Glutamatergic neuron (in vitro differentiated cells): ENCODE data around the gene AMN1. TPM values are rescaled to one million over a fixed set of nuclear protein-coding genes. Genes with fewer than 3 reads are reported as not detected.

ENCODE experiments used
- DNase-seq: peaks from one replicate; pipeline ENCODE4 v3.0.0; 2022
- H3K27ac Mint-ChIP-seq: one replicate; pipeline ENCODE4 v1.8.0; 2020; ENCODE audit warnings: mild to moderate bottlenecking, mixed read lengths, inconsistent platforms; ENCODE audit not compliant: unreplicated experiment
- H3K27me3 Mint-ChIP-seq: one replicate; pipeline ENCODE4 v1.8.0; 2020; ENCODE audit warnings: mild to moderate bottlenecking, moderate library complexity, mixed read lengths, inconsistent platforms; ENCODE audit not compliant: unreplicated experiment
- H3K36me3 Mint-ChIP-seq: one replicate; pipeline ENCODE4 v1.8.0; 2020; ENCODE audit warnings: mild to moderate bottlenecking, mixed read lengths, inconsistent platforms; ENCODE audit not compliant: unreplicated experiment
- H3K4me1 Mint-ChIP-seq: one replicate; pipeline ENCODE4 v1.8.0; 2020; ENCODE audit warnings: mild to moderate bottlenecking, low read depth, mixed read lengths, inconsistent platforms; ENCODE audit not compliant: unreplicated experiment
- H3K4me3 Mint-ChIP-seq: one replicate; pipeline ENCODE4 v1.8.0; 2020; ENCODE audit warnings: mild to moderate bottlenecking, mixed read lengths, inconsistent platforms; ENCODE audit not compliant: unreplicated experiment
- H3K9me3 Mint-ChIP-seq: one replicate; pipeline ENCODE4 v1.8.0; 2020; ENCODE audit warnings: mild to moderate bottlenecking, moderate library complexity, mixed read lengths, inconsistent platforms; ENCODE audit not compliant: unreplicated experiment
- CTCF ChIP-seq: fragments of 200-600 bp; sonication (generic); IDR thresholded peaks from one replicate; pipeline ENCODE4 v1.5.0; 2021; ENCODE audit not compliant: partially characterized antibody, unreplicated experiment
- total RNA-seq: library from RNA; stranded (reverse); fragmentation: NEBNext Ultra II Directional; extraction: Animal tissue kit (Norgen Biotek cat#: 25700); gene quantifications from one replicate; pipeline ENCODE4 v1.2.1, GENCODE V29; 2021; ENCODE audit not compliant: unreplicated experiment

The AMN1 gene
- total RNA-seq, 1 donor from 2014 or later: 12.6 TPM

GRCh38 chr12:31644536-31644935, 84.3 kb downstream of the AMN1 start:
- Mint-ChIP-seq H3K27me3 (no peaks in the 10 kb centered on the region), H3K4me3 (no peak overlapping the region), H3K36me3 (no peaks in the 10 kb centered on the region), H3K9me3 (peaks cover 3% of the 10 kb centered on the region), H3K27ac (no peak overlapping the region), H3K4me1 (no peaks in the 10 kb centered on the region)
- DNase-seq: no peak
- no peak for TF ChIP-seq CTCF

GRCh38 chr12:31641509-31642090, 87.2 kb downstream of the AMN1 start:
- H3K27ac Mint-ChIP-seq: no peak overlapping the region
- no peaks in the 10 kb centered on the region for H3K27me3 Mint-ChIP-seq
- H3K36me3 Mint-ChIP-seq: no peaks in the 10 kb centered on the region
- no peak for TF ChIP-seq CTCF
- no peak overlapping the region for H3K4me3 Mint-ChIP-seq
- no peaks in the 10 kb centered on the region for H3K9me3 Mint-ChIP-seq
- H3K4me1 Mint-ChIP-seq: no peaks in the 10 kb centered on the region
- DNase-seq: no peak

GRCh38 chr12:31634620-31635019, 94.2 kb downstream of the AMN1 start:
- H3K4me1 Mint-ChIP-seq: peaks cover 7% of the 10 kb centered on the region
- H3K4me3 Mint-ChIP-seq: no peak overlapping the region
- peaks cover 2% of the 10 kb centered on the region for H3K27me3 Mint-ChIP-seq
- DNase-seq: no peak
- no peaks in the 10 kb centered on the region for H3K36me3 Mint-ChIP-seq
- no peaks in the 10 kb centered on the region for H3K9me3 Mint-ChIP-seq
- H3K27ac Mint-ChIP-seq: no peak overlapping the region
- TF ChIP-seq CTCF: no peak

GRCh38 chr12:31633464-31633863, 95.4 kb downstream of the AMN1 start:
- no peak for DNase-seq
- peaks cover 2% of the 10 kb centered on the region for H3K27me3 Mint-ChIP-seq
- H3K4me1 Mint-ChIP-seq: peaks cover 7% of the 10 kb centered on the region
- no peak for TF ChIP-seq CTCF
- H3K36me3 Mint-ChIP-seq: no peaks in the 10 kb centered on the region
- H3K27ac Mint-ChIP-seq: no peak overlapping the region
- H3K9me3 Mint-ChIP-seq: no peaks in the 10 kb centered on the region
- no peak overlapping the region for H3K4me3 Mint-ChIP-seq

- no peaks in the 10 kb centered on the region for H3K36me3 Mint-ChIP-seq
- TF ChIP-seq CTCF: no peak
- peaks cover 2% of the 10 kb centered on the region for H3K27me3 Mint-ChIP-seq
- H3K9me3 Mint-ChIP-seq: no peaks in the 10 kb centered on the region
- no peak for DNase-seq
- no peak overlapping the region for H3K27ac Mint-ChIP-seq
- H3K4me1 Mint-ChIP-seq: peaks cover 7% of the 10 kb centered on the region
- H3K4me3 Mint-ChIP-seq: no peak overlapping the region
Observed at GRCh38 chr12:31631809-31632208, 97.0 kb downstream of the AMN1 start.
